A549 (cell line): Measurements from ENCODE around the gene CLDN6. TPM values are rescaled to one million over a fixed set of nuclear protein-coding genes. Genes with fewer than 3 reads are reported as not detected.

Source experiments
- ATAC-seq, 2 experiments: fragments of 200-7000 bp in 1 of 2; fragments of >200 bp in 1 of 2; cut with Nextera tagmentation in 1 of 2; cut with Tn5 transposase in 1 of 2; 3 replicates each; pipeline versions ENCODE4 v1.8.0 to v1.9.1; 2018 to 2020; ENCODE audit warnings: mild to moderate bottlenecking in 1 of 2, moderate library complexity in 1 of 2
- CTCF ChIA-PET: fragments of 300-600 bp; sonication (Branson Sonifier 250); formaldehyde crosslinking; extraction: SDS; loops from one replicate; lab custom pipeline; 2021; ENCODE audit warnings: antibody characterized with exemption, inconsistent platforms; lab: Yijun Ruan, JAX
- POLR2A ChIA-PET: fragments of 350-600 bp; formaldehyde crosslinking; extraction: SDS; loops from one replicate; lab custom pipeline; 2021; ENCODE audit warnings: antibody characterized with exemption, inconsistent platforms; lab: Yijun Ruan, JAX
- DNase-seq, 2 experiments: peaks; one replicate each; pipeline versions ENCODE4 v3.0.0 to v3.0.0-alpha.2; 2011 to 2016; ENCODE audit warnings: low read depth in 1 of 2, low spot score in 1 of 2
- FAIRE-seq: peaks from 2 replicates; lab custom pipeline; 2011; peaks lifted over from hg19 to GRCh38; lab: Jason Lieb, UNC
- H3K27ac ChIP-seq, 2 experiments: fragments of >200 bp; sonication (Bioruptor Twin); formaldehyde crosslinking; 3 replicates each; pipeline ENCODE4 v1.5.1; 2016 to 2017
- H3K4me1 ChIP-seq: fragments of >200 bp; sonication (Bioruptor Twin); formaldehyde crosslinking; 3 replicates; pipeline ENCODE4 v1.6.1; 2016
- H3K4me2 ChIP-seq: fragments of >200 bp; sonication (Bioruptor Twin); formaldehyde crosslinking; 3 replicates; pipeline ENCODE4 v1.6.1; 2016
- H3K4me3 ChIP-seq: fragments of >200 bp; sonication (Bioruptor Twin); formaldehyde crosslinking; 3 replicates; pipeline ENCODE4 v1.5.1; 2016
- H3K9me3 ChIP-seq: fragments of >200 bp; sonication (Bioruptor Twin); formaldehyde crosslinking; 3 replicates; pipeline ENCODE4 v1.6.1; 2016
- BCL3 ChIP-seq: fragments of >200 bp; sonication (Bioruptor Twin); formaldehyde crosslinking; IDR thresholded peaks from 3 replicates; pipeline ENCODE4 v1.6.1; 2016
- CHD4 ChIP-seq: fragments of 200-600 bp; sonication (generic); IDR thresholded peaks from 2 replicates; pipeline ENCODE4 v1.6.1; 2016; ENCODE audit warnings: antibody characterized with exemption, mild to moderate bottlenecking, borderline replicate concordance
- ELK1 ChIP-seq: fragments of 150-350 bp; IDR thresholded peaks from 2 replicates; pipeline ENCODE4 v1.6.1; 2014; ENCODE audit warnings: low read depth, mild to moderate bottlenecking, low read length
- FOSL2 ChIP-seq, 2 experiments: fragments of 450-650 bp in 1 of 2; fragments of >200 bp in 1 of 2; sonication (Bioruptor Twin) in 1 of 2; formaldehyde crosslinking; IDR thresholded peaks; 2 replicates each; pipeline versions ENCODE4 v1.5.0 to v1.6.1; 2016 to 2020; ENCODE audit warnings: mild to moderate bottlenecking in 1 of 2, moderate library complexity in 1 of 2
- HDAC2 ChIP-seq: fragments of 200-600 bp; sonication (generic); IDR thresholded peaks from 2 replicates; pipeline ENCODE4 v1.6.1; 2016
- JUN ChIP-seq, 2 experiments: fragments of >200 bp; sonication (Bioruptor Twin); formaldehyde crosslinking; IDR thresholded peaks; 2 replicates in 1 of 2; 3 replicates in 1 of 2; pipeline ENCODE4 v1.6.1; 2016 to 2017
- MAFK ChIP-seq: fragments of 450-650 bp; IDR thresholded peaks from 2 replicates; pipeline ENCODE4 v1.6.1; 2014; ENCODE audit not compliant: partially characterized antibody
- MAX ChIP-seq: IDR thresholded peaks from 2 replicates; pipeline ENCODE4 v1.6.1; 2012
- MAZ ChIP-seq: fragments of 150-350 bp; IDR thresholded peaks from 2 replicates; pipeline ENCODE4 v1.6.1; 2014; ENCODE audit warnings: antibody characterized with exemption, low read depth, low read length, borderline replicate concordance
- MYC ChIP-seq: IDR thresholded peaks from 2 replicates; pipeline ENCODE4 v1.6.1; 2012; ENCODE audit warnings: mild to moderate bottlenecking, inconsistent platforms, low read length, improper control_type of control experiment, borderline replicate concordance
- NFE2L2 ChIP-seq: fragments of 150-350 bp; conservative IDR thresholded peaks from 2 replicates; pipeline ENCODE4 v1.6.1; 2014; ENCODE audit warnings: low read length
- PHF8 ChIP-seq: fragments of 200-600 bp; sonication (generic); IDR thresholded peaks from 2 replicates; pipeline ENCODE4 v1.6.1; 2016; ENCODE audit warnings: low read depth, mild to moderate bottlenecking, antibody characterized with exemption, moderate library complexity, borderline replicate concordance
- REST ChIP-seq: fragments of 200-600 bp; sonication (generic); IDR thresholded peaks from 2 replicates; pipeline ENCODE4 v1.6.1; 2016; ENCODE audit warnings: antibody characterized with exemption, mild to moderate bottlenecking, moderate library complexity
- RFX5 ChIP-seq: fragments of 450-650 bp; IDR thresholded peaks from 2 replicates; pipeline ENCODE4 v1.7.1; 2014; ENCODE audit warnings: antibody characterized with exemption, mild to moderate bottlenecking, moderate library complexity
- RNF2 ChIP-seq: fragments of 200-600 bp; sonication (generic); IDR thresholded peaks from 2 replicates; pipeline ENCODE4 v1.6.1; 2016; ENCODE audit warnings: low read depth, mild to moderate bottlenecking, antibody characterized with exemption, moderate library complexity, borderline replicate concordance
- TFCP2L1 ChIP-seq: fragments of 250-450 bp; sonication (Bioruptor Pico); IDR thresholded peaks from 2 replicates; pipeline ENCODE4 v1.5.0; 2021; ENCODE audit warnings: mild to moderate bottlenecking
- TP53 ChIP-seq: fragments of 250-450 bp; sonication (Bioruptor Pico); IDR thresholded peaks from 2 replicates; pipeline ENCODE4 v1.5.0; 2021; ENCODE audit warnings: mild to moderate bottlenecking, moderate library complexity
- USF2 ChIP-seq: fragments of 450-650 bp; IDR thresholded peaks from 2 replicates; pipeline ENCODE4 v1.6.1; 2014; ENCODE audit warnings: antibody characterized with exemption
- ZFP36 ChIP-seq: fragments of 450-650 bp; IDR thresholded peaks from 2 replicates; pipeline ENCODE4 v1.6.1; 2014; ENCODE audit warnings: borderline replicate concordance; ENCODE audit not compliant: partially characterized antibody
- ZNF302 ChIP-seq: fragments of 250-450 bp; sonication (Bioruptor Pico); IDR thresholded peaks from 2 replicates; pipeline ENCODE4 v1.9.0; 2021; ENCODE audit warnings: inconsistent platforms, mild to moderate bottlenecking, moderate library complexity
- WGBS: methylation state at CpG from one replicate; pipeline ENCODE4 v1.1.6; 2017; ENCODE audit errors: missing lambda C conversion rate; 5-methylcytosine and 5-hydroxymethylcytosine counted together
- polyA plus RNA-seq, 4 experiments: library from polyadenylated mRNA; depleted of rRNA in 3 of 4; stranded (reverse); fragments of >200 nt; fragmentation: RNase III in 1 of 4; extraction: RNeasy Plus Mini Kit Qiagen cat#74134 plus additional on column Dnase treatment in 1 of 4; gene quantifications; 2 replicates in 3 of 4; 3 replicates in 1 of 4; pipeline ENCODE4 v1.2.3, GENCODE V29; 2011 to 2017

Gene CLDN6
- polyA plus RNA-seq, 2 of the 4 experiments (the other 2 are of a cell fraction), result 0.25 TPM; not detected in 1

- no peak for TF ChIP-seq FOSL2 (IDR thresholded peaks at IDR 0.05)
- TF ChIP-seq FOSL2 (CRISPR knock-in tag; IDR thresholded peaks at IDR 0.05), result no peak
- TF ChIP-seq TFCP2L1, result no peak
- no peak for TF ChIP-seq NFE2L2
- TF ChIP-seq MAZ, result no peak
- no peak for TF ChIP-seq RFX5
- TF ChIP-seq ZFP36, result no peak
- no peak for TF ChIP-seq MAFK
- TF ChIP-seq HDAC2, result no peak
- no peak for TF ChIP-seq MYC
- no peak for TF ChIP-seq RNF2
- no peak for TF ChIP-seq TP53 (CRISPR knock-in tag)
- TF ChIP-seq JUN (IDR thresholded peaks at IDR 0.05), result no peak
- no peak for TF ChIP-seq ELK1
- TF ChIP-seq BCL3, result no peak
- TF ChIP-seq ZNF302 (CRISPR knock-in tag), result no peak
- no peak for TF ChIP-seq REST
- no peak for TF ChIP-seq USF2
- TF ChIP-seq MAX, result no peak
- TF ChIP-seq PHF8, result no peak
- TF ChIP-seq CHD4, result no peak
- DNase-seq, result no peak
- CTCF ChIA-PET, result interaction anchor here (0.8 to 3.3 kb wide), 6 partner anchors 8 to 55 kb away, joined by 4 to 13 read pairs (median 6); no protein-coding TSS in a partner anchor
- no peaks in the 10 kb centered on the region for H3K9me3 ChIP-seq
- H3K4me1 ChIP-seq, result peaks cover 17% of the 10 kb centered on the region
- FAIRE-seq, result no peak
- no peak overlapping the region for H3K4me3 ChIP-seq
- no peak overlapping the region for H3K27ac ChIP-seq
- 97% methylated on average over 10 of the region's 15 CpGs for WGBS
- POLR2A ChIA-PET, result no interaction called here
- no peak overlapping the region for H3K4me2 ChIP-seq
- ATAC-seq, result no peak
Observed at GRCh38 chr16:2974319-2975056, 43.5 kb downstream of the CLDN6 start.
